ENCODE results near the gene KY.
"Not testable (repeated sequence)": the region's sequence is repeated elsewhere in the genome, so short reads cannot be mapped to it uniquely, and the experiment has no call there.

The KY gene

DNA sequence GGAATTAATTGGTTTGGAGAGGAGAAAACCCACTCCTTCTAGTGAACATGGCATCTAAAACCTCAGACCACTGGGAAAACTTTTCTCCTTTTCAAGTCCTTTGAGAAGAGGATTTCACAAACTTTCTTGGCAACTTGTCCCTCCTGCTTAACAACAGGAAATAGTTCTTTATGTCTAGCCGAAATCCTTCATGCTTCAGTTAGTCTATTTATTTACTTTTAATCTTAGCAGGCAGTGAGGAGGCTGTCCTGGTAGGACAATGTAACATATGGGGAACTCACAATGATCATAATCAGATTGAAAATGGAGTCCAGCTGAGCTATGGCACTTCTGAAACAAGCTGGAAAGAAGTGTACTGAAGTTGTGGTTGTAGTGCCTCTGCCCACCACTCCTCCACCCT is 50.6 kb downstream of the KY start:
- Histone ChIP-seq H3K4me1 (ENCODE audit: control insufficient read depth, insufficient read depth, low read length) (no peaks in the 10 kb centered on the region), H3K9ac (ENCODE audit: low read length in 2 of 2) (no peak overlapping the region), H3K9me3 (ENCODE audit: control insufficient read depth in 2 of 2, low read length in 2 of 2) (no peaks in the 10 kb centered on the region), H3K4me3 (ENCODE audit: low read length in 2 of 2) (no peak overlapping the region), H3K36me3 (ENCODE audit: control insufficient read depth in 2 of 2, insufficient read depth in 2 of 2, low read length in 2 of 2) (peaks cover 0 to 5% of the 10 kb centered on the region in 2 donors), H3K27ac (ENCODE audit: low read length) (no peak overlapping the region), H3K27me3 (ENCODE audit: control insufficient read depth in 1 of 2, insufficient read depth in 2 of 2, low read length in 2 of 2) (no peaks in the 10 kb centered on the region)

DNA sequence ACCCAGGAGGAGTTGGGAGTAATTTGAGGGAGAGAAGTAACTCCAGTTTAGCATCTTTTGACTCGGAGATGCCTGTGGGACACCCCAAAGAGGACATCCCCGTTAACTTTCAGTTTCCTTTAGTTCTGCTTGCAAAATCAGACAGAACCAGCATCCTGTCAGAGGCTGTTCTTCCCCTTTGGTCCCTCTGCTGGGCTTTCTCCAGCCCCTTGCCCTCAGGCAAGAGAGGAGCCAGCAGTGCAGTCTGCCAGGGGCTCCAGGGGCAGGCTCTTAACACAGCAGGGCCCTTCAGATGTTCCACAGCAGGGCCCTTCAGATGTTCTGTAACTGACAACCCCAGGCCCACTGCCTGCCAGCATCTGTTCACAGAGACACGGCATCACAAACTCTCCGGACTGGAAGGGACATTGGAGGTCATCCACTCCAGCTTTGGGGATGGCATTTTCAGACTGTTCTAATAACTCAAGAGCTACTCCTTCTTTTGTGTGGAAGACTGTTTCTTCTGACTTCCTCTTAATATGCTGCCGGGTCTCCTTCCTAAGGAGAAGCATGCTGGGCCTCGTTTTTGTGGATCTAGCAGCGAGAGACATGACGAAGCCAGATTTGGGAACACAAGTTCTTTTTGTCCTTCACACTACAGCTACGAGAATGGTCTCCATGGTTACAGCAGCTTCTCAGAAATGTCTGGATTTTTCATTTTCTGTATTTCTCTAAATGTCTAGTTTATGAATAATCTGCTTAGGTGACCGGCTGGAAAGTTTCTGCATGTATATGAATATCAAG is 51.9 kb downstream of the KY start:
- no peaks in the 10 kb centered on the region for H3K4me1 ChIP-seq (ENCODE audit: control insufficient read depth, insufficient read depth, low read length)
- H3K9ac ChIP-seq (ENCODE audit: low read length in 2 of 2): no peak overlapping the region
- H3K36me3 ChIP-seq (ENCODE audit: control insufficient read depth in 2 of 2, insufficient read depth in 2 of 2, low read length in 2 of 2): peaks cover 0 to 5% of the 10 kb centered on the region in 2 donors
- H3K9me3 ChIP-seq (ENCODE audit: control insufficient read depth in 2 of 2, low read length in 2 of 2): no peaks in the 10 kb centered on the region
- no peak overlapping the region for H3K4me3 ChIP-seq (ENCODE audit: low read length in 2 of 2)
- H3K27me3 ChIP-seq (ENCODE audit: control insufficient read depth in 1 of 2, insufficient read depth in 2 of 2, low read length in 2 of 2): no peaks in the 10 kb centered on the region
- H3K27ac ChIP-seq (ENCODE audit: low read length): no peak overlapping the region

DNA sequence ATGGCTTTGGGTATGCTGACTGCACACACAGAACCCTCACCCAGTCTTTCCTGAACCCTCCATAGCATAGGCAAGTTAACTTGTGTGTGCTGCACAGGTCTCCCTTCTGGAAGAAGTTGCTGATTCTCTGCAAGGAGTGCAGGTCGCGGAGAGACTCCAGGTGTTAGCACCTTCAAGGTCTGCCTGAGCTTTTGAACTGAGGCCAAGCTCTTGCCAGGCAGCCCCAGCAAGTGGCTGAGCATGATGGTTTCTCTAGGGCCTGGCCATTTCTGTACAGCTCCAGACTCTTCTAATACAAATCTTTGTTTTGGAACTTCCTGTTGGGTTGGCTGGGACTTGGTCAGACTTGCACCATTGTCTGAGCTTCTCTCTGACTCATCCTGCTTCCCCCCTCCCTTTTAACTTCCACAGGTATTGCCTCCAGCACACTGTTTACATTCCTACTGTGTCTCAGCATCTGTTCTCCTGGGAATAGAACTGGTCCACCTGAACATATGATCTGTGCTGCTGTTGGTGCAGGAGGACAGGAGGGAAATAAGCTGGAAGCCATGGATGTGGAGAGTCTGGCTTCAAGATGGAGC is 53.3 kb downstream of the KY start:
- H3K4me3 ChIP-seq (ENCODE audit: low read length in 2 of 2): no peak overlapping the region
- H3K4me1 ChIP-seq (ENCODE audit: control insufficient read depth, insufficient read depth, low read length): no peaks in the 10 kb centered on the region

DNA sequence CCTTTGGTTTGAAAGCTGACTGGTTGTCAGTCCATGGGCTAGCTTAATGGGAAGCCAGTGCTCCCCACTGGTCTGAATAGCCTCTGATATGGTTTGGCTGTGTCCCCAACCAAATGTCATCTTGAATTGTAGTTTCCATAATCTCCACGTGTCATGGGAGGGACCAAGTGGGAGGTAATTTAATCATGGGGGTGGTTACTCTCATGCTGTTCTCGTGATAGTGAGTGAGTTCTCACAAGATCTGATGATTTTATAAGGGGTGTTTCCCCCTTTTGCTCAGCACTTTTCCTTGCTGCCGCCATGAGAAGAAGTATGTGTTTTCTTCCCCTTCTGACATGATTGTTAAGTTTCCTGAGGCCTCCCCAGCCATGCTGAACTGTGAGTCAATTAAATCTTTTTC is 55.8 kb downstream of the KY start:
- H3K27ac ChIP-seq (ENCODE audit: low read length); H3K9ac ChIP-seq (ENCODE audit: low read length in 2 of 2); H3K4me1 ChIP-seq (ENCODE audit: control insufficient read depth, insufficient read depth, low read length); H3K36me3 ChIP-seq (ENCODE audit: control insufficient read depth in 2 of 2, insufficient read depth in 2 of 2, low read length in 2 of 2); H3K27me3 ChIP-seq (ENCODE audit: control insufficient read depth in 1 of 2, insufficient read depth in 2 of 2, low read length in 2 of 2); H3K9me3 ChIP-seq (ENCODE audit: control insufficient read depth in 2 of 2, low read length in 2 of 2); H3K4me3 ChIP-seq (ENCODE audit: low read length in 2 of 2): not testable (repeated sequence)

More for the DNA sequence above, 53.3 kb downstream of the KY start:
- no peaks in the 10 kb centered on the region for H3K9me3 ChIP-seq (ENCODE audit: control insufficient read depth in 2 of 2, low read length in 2 of 2)
- no peaks in the 10 kb centered on the region for H3K27me3 ChIP-seq (ENCODE audit: control insufficient read depth in 1 of 2, insufficient read depth in 2 of 2, low read length in 2 of 2)
- no peaks in the 10 kb centered on the region for H3K36me3 ChIP-seq (ENCODE audit: control insufficient read depth in 2 of 2, insufficient read depth in 2 of 2, low read length in 2 of 2)
- no peak overlapping the region for H3K27ac ChIP-seq (ENCODE audit: low read length)
- no peak overlapping the region for H3K9ac ChIP-seq (ENCODE audit: low read length in 2 of 2)

DNA sequence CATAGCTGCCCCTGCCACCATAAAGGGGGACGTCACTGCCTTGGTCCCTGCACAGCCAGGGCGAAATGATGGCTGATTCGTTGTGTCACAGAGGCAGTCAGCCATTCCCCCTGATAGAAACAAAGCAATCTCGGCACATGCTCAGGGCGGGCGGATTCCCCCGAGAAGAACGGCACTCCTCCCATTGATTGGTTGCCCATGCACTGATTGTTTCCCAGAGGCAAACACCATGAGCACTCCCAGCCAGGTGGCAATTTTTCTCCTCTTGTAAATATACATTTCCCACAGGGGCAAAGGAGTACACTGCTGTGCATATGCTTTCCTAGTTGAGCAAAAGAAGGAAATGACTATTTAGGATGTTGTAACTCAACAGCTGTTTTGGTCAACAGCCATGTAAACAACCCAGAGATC is 56.5 kb downstream of the KY start:
- H3K36me3 ChIP-seq (ENCODE audit: control insufficient read depth in 2 of 2, insufficient read depth in 2 of 2, low read length in 2 of 2): no peaks in the 10 kb centered on the region
- no peaks in the 10 kb centered on the region for H3K4me1 ChIP-seq (ENCODE audit: control insufficient read depth, insufficient read depth, low read length)
- H3K9ac ChIP-seq (ENCODE audit: low read length in 2 of 2): no peak overlapping the region
- H3K27ac ChIP-seq (ENCODE audit: low read length): no peak overlapping the region
- H3K9me3 ChIP-seq (ENCODE audit: control insufficient read depth in 2 of 2, low read length in 2 of 2): peaks cover 0 to 2% of the 10 kb centered on the region in 2 donors
- no peak overlapping the region for H3K4me3 ChIP-seq (ENCODE audit: low read length in 2 of 2)
- H3K27me3 ChIP-seq (ENCODE audit: control insufficient read depth in 1 of 2, insufficient read depth in 2 of 2, low read length in 2 of 2): no peaks in the 10 kb centered on the region

DNA sequence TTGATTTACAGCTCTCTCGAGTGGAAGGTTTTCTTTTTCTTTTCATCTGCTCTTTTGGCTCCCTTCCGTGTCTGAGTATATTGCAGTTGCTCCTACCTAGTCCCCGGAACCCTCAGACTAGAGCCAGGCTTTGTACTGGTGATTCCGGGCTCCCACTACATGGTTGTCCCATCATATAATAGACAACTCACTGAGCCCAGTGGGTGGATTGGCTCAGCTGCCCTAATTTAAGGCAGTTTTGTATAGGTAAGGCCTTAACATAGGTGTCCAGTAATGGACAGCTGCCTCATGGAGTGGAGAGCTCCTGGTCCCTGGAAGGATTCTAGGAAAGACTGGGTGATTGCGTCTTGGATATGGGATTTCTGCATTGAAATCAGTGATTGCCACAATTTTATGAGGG is 58.0 kb downstream of the KY start:
- no peak overlapping the region for H3K9ac ChIP-seq (ENCODE audit: low read length in 2 of 2)
- H3K27ac ChIP-seq (ENCODE audit: low read length): no peak overlapping the region
- H3K27me3 ChIP-seq (ENCODE audit: control insufficient read depth in 1 of 2, insufficient read depth in 2 of 2, low read length in 2 of 2): no peaks in the 10 kb centered on the region
- H3K4me1 ChIP-seq (ENCODE audit: control insufficient read depth, insufficient read depth, low read length): no peaks in the 10 kb centered on the region
- no peaks in the 10 kb centered on the region for H3K36me3 ChIP-seq (ENCODE audit: control insufficient read depth in 2 of 2, insufficient read depth in 2 of 2, low read length in 2 of 2)
- peaks cover 0 to 2% of the 10 kb centered on the region in 2 donors for H3K9me3 ChIP-seq (ENCODE audit: control insufficient read depth in 2 of 2, low read length in 2 of 2)
- no peak overlapping the region for H3K4me3 ChIP-seq (ENCODE audit: low read length in 2 of 2)

DNA sequence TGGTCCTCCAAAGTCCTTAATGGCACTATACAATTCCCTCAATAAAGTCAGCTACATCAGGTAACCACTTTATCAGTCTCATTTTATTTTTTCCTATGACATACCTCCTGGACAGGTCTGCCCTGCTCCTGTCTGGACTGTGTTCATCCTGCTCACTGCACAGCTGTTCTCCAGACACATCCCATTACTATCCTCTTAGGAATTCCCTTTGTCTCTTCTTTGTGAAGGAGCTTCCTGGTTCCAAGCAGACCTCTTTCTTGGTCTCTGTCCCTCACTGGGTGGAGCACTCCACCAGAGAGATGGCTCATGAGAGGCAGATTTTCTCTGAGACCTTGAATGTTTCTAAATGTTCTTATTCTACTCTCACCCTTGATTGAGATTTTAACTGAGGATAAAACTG is 60.1 kb downstream of the KY start:
- no peak overlapping the region for H3K4me3 ChIP-seq (ENCODE audit: low read length in 2 of 2)
- H3K4me1 ChIP-seq (ENCODE audit: control insufficient read depth, insufficient read depth, low read length): no peaks in the 10 kb centered on the region
- H3K27me3 ChIP-seq (ENCODE audit: control insufficient read depth in 1 of 2, insufficient read depth in 2 of 2, low read length in 2 of 2): no peaks in the 10 kb centered on the region
- H3K9ac ChIP-seq (ENCODE audit: low read length in 2 of 2): no peak overlapping the region
- H3K9me3 ChIP-seq (ENCODE audit: control insufficient read depth in 2 of 2, low read length in 2 of 2): peaks cover 0 to 2% of the 10 kb centered on the region in 2 donors
- no peaks in the 10 kb centered on the region for H3K36me3 ChIP-seq (ENCODE audit: control insufficient read depth in 2 of 2, insufficient read depth in 2 of 2, low read length in 2 of 2)
- H3K27ac ChIP-seq (ENCODE audit: low read length): no peak overlapping the region

DNA sequence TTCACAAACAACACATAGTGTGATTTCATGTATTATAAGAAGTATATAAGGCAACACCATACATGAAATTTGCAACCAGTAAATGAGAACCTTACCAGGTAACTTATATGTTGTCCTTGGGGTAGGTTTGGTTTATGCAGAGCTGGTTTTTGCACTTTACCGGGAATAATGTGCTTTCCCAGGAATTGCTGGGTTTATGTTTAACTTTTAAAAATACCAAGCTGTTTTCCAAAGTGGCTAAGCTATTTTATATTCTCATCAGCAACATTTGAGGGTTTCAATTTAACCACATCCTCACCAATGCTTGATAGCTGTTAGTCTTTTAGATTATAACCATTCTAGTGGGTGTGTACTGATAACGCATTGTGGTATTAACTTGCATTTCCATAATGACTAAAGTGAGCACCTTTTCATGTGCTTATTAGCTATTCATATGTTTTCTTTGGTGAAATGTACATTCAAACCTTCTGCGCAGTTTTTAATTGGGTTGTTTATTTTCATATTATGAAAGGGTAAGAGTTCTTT is 71.6 kb downstream of the KY start:
- Histone ChIP-seq H3K36me3 (ENCODE audit: control insufficient read depth in 2 of 2, insufficient read depth in 2 of 2, low read length in 2 of 2) (no peaks in the 10 kb centered on the region), H3K4me3 (ENCODE audit: low read length in 2 of 2) (no peak overlapping the region), H3K27me3 (ENCODE audit: control insufficient read depth in 1 of 2, insufficient read depth in 2 of 2, low read length in 2 of 2) (no peaks in the 10 kb centered on the region), H3K9ac (ENCODE audit: low read length in 2 of 2) (no peak overlapping the region), H3K27ac (ENCODE audit: low read length) (no peak overlapping the region), H3K9me3 (ENCODE audit: control insufficient read depth in 2 of 2, low read length in 2 of 2) (no peaks in the 10 kb centered on the region), H3K4me1 (ENCODE audit: control insufficient read depth, insufficient read depth, low read length) (no peaks in the 10 kb centered on the region)

DNA sequence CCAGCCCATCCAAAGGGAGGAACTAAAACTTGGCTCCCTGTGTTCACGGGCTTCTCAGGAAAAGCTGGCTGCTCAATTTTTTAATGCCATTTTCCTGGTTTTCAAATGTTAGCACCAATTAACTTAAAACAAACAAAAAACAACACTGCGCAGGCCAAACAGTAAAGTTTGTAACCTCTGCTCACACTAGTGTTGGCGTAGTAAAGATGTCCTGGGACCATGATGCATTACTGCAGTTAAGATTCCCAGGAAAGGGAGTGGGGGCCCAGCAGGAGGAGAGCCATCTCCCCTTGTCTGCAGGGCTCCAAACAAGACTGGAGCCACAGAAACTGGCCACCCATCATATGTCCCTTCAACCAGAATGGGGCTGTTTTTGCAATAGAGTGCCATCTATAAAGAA is 74.0 kb downstream of the KY start:
- H3K27me3 ChIP-seq (ENCODE audit: control insufficient read depth in 1 of 2, insufficient read depth in 2 of 2, low read length in 2 of 2): no peaks in the 10 kb centered on the region
- H3K27ac ChIP-seq (ENCODE audit: low read length): no peak overlapping the region
- H3K4me3 ChIP-seq (ENCODE audit: low read length in 2 of 2): no peak overlapping the region
- H3K4me1 ChIP-seq (ENCODE audit: control insufficient read depth, insufficient read depth, low read length): no peaks in the 10 kb centered on the region
- no peak overlapping the region for H3K9ac ChIP-seq (ENCODE audit: low read length in 2 of 2)
- no peaks in the 10 kb centered on the region for H3K9me3 ChIP-seq (ENCODE audit: control insufficient read depth in 2 of 2, low read length in 2 of 2)
- no peaks in the 10 kb centered on the region for H3K36me3 ChIP-seq (ENCODE audit: control insufficient read depth in 2 of 2, insufficient read depth in 2 of 2, low read length in 2 of 2)

DNA sequence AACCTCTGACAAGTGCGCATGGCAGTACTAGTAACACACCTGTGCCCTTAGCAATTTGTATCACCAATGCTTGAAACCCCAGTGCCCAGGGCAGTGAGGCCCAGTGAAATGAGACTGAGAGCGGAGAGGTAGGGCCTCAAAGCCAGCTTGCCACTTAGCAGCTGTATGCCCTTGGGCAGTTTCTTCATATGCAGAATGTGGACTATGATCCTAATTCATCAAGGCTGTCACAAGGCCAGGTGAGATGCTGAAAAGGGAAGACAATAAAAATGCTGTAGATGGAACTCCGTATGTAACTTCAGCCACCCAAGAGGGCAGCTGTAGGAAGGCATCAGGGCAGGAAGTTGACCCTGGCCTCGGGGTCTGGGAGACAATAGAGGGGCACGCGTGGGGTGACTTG is 74.4 kb downstream of the KY start:
- Histone ChIP-seq H3K9ac (ENCODE audit: low read length in 2 of 2) (no peak overlapping the region), H3K4me1 (ENCODE audit: control insufficient read depth, insufficient read depth, low read length) (no peaks in the 10 kb centered on the region), H3K9me3 (ENCODE audit: control insufficient read depth in 2 of 2, low read length in 2 of 2) (no peaks in the 10 kb centered on the region), H3K36me3 (ENCODE audit: control insufficient read depth in 2 of 2, insufficient read depth in 2 of 2, low read length in 2 of 2) (no peaks in the 10 kb centered on the region), H3K27me3 (ENCODE audit: control insufficient read depth in 1 of 2, insufficient read depth in 2 of 2, low read length in 2 of 2) (no peaks in the 10 kb centered on the region), H3K27ac (ENCODE audit: low read length) (no peak overlapping the region), H3K4me3 (ENCODE audit: low read length in 2 of 2) (no peak overlapping the region)

DNA sequence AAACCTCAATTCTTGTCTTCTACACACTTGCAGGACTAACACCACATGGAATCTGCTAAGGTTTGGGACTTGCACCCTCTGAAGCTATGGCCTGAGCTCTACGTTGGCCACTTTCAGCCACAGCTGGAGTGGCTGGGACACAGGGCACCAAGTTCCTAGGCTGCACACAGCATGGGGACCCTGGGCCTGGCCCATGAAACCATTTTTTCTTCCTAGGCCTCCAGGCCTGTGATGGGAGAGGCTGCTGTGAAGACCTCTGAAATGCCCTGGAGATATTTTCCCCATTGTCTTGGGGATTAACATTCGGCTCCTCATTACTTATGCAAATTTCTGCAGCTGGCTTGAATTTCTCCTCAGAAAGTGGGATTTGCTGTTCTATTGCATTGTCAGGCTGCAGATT is 80.9 kb downstream of the KY start:
- H3K4me3 ChIP-seq (ENCODE audit: low read length in 2 of 2); H3K27ac ChIP-seq (ENCODE audit: low read length); H3K36me3 ChIP-seq (ENCODE audit: control insufficient read depth in 2 of 2, insufficient read depth in 2 of 2, low read length in 2 of 2); H3K9me3 ChIP-seq (ENCODE audit: control insufficient read depth in 2 of 2, low read length in 2 of 2); H3K4me1 ChIP-seq (ENCODE audit: control insufficient read depth, insufficient read depth, low read length); H3K27me3 ChIP-seq (ENCODE audit: control insufficient read depth in 1 of 2, insufficient read depth in 2 of 2, low read length in 2 of 2); H3K9ac ChIP-seq (ENCODE audit: low read length in 2 of 2): not testable (repeated sequence)

Measured in stomach smooth muscle (tissue), 2 donors.